Keratinocyte (primary cell): ENCODE results near the gene PTPN2.

Source experiments
- CTCF ChIP-seq, 3 experiments: IDR thresholded peaks in 1 of 3; conservative IDR thresholded peaks in 1 of 3; optimal IDR thresholded peaks in 1 of 3; 2 replicates in 2 of 3; 3 replicates in 1 of 3; pipeline versions ENCODE3 to v1.5.1; 2011; ENCODE audit warnings: low read length in 3 of 3, mild to moderate bottlenecking in 3 of 3, moderate library complexity in 2 of 3, control low read depth in 1 of 3, inconsistent platforms in 1 of 3; ENCODE audit not compliant: insufficient read depth in 2 of 3; ENCODE audit errors: extremely low read depth in 1 of 3
- EZH2 ChIP-seq: IDR thresholded peaks from one replicate; pipeline ENCODE4 v1.6.1; 2012; ENCODE audit warnings: inconsistent platforms, mild to moderate bottlenecking, low read length, moderate library complexity

- no peak for TF ChIP-seq CTCF (optimal IDR thresholded peaks at IDR 0.05 in 1 of 3, IDR thresholded peaks at IDR 0.05 in 1 of 3, conservative IDR thresholded peaks at IDR 0.05 in 1 of 3; ENCODE audit: extremely low read depth in 1 of 3, insufficient read depth in 2 of 3, low read length in 3 of 3)
- TF ChIP-seq EZH2, result no peak
These were observed 64.7 kb downstream of the PTPN2 start for GRCh38 chr18:12819322-12819721.
